K562 (cell line): ENCODE data around the gene SESN2. TPM values are rescaled to one million over a fixed set of nuclear protein-coding genes. Genes with fewer than 3 reads are reported as not detected.
A peak's percentile ranks its signal among the peaks of the same experiment; 100 is the strongest.

ENCODE experiments used
- ATF1 ChIP-seq, 2 experiments: fragments of 450-650 bp in 1 of 2; IDR thresholded peaks; 2 replicates each; pipeline ENCODE4 v1.6.1; 2016; ENCODE audit warnings: missing compliant biosample characterization in 1 of 2, missing genetic modification characterization in 1 of 2
- CAMTA2 ChIP-seq: fragments of 250-450 bp; sonication (Bioruptor Pico); conservative IDR thresholded peaks from 2 replicates; pipeline ENCODE4 v1.5.1; 2022
- HDAC8 ChIP-seq: fragments of 450-650 bp; IDR thresholded peaks from 2 replicates; pipeline ENCODE4 v1.6.1; 2016; ENCODE audit warnings: mild to moderate bottlenecking, missing genetic modification characterization, moderate library complexity, missing compliant biosample characterization
- JUN ChIP-seq, 2 experiments: sonication (generic) in 1 of 2; formaldehyde crosslinking in 1 of 2; IDR thresholded peaks; 2 replicates each; pipeline versions ENCODE4 v1.6.1 to v1.8.0; 2012 to 2022; ENCODE audit warnings: borderline replicate concordance in 2 of 2, mild to moderate bottlenecking in 2 of 2, improper control_type of control experiment in 1 of 2, low read depth in 1 of 2, low read length in 1 of 2, missing genetic modification reagents in 1 of 2
- KDM4B ChIP-seq, 2 experiments: fragments of 450-650 bp in 1 of 2; sonication (generic) in 1 of 2; IDR thresholded peaks; 2 replicates each; pipeline ENCODE4 v1.6.1; 2016 to 2017; ENCODE audit warnings: borderline replicate concordance in 2 of 2, antibody characterized with exemption in 1 of 2, low read depth in 1 of 2, mild to moderate bottlenecking in 1 of 2
- PBX2 ChIP-seq, 2 experiments: IDR thresholded peaks in 1 of 2; conservative IDR thresholded peaks in 1 of 2; 2 replicates each; pipeline ENCODE4 v1.6.1; 2016; ENCODE audit warnings: low read depth in 2 of 2, mild to moderate bottlenecking in 1 of 2, missing compliant biosample characterization in 1 of 2, missing genetic modification characterization in 1 of 2, moderate library complexity in 1 of 2
- POLR3G ChIP-seq: IDR thresholded peaks from 2 replicates; pipeline ENCODE4 v1.6.1; 2011; ENCODE audit not compliant: insufficient read length, insufficient replicate concordance; ENCODE audit errors: extremely low read depth
- PRMT5 ChIP-seq: sonication (generic); formaldehyde crosslinking; IDR thresholded peaks from 2 replicates; pipeline ENCODE4 v1.5.0; 2020; ENCODE audit warnings: missing genetic modification reagents
- RBM17 ChIP-seq: fragments of 200-400 bp; formaldehyde crosslinking; IDR thresholded peaks from 2 replicates; pipeline ENCODE4 v1.6.1; 2017; ENCODE audit warnings: low read depth, mild to moderate bottlenecking, low read length, borderline replicate concordance
- RERE ChIP-seq: sonication (generic); formaldehyde crosslinking; IDR thresholded peaks from 2 replicates; pipeline ENCODE4 v1.8.0; 2023; ENCODE audit warnings: missing genetic modification reagents, mild to moderate bottlenecking, borderline replicate concordance
- SLC30A9 ChIP-seq: fragments of 250-450 bp; sonication (Bioruptor Pico); IDR thresholded peaks from 2 replicates; pipeline ENCODE4 v1.8.0; 2022; ENCODE audit warnings: mild to moderate bottlenecking, moderate library complexity
- THRA ChIP-seq: fragments of 450-650 bp; IDR thresholded peaks from 2 replicates; pipeline ENCODE4 v1.6.1; 2017; ENCODE audit warnings: mild to moderate bottlenecking, moderate library complexity
- ZNF224 ChIP-seq: sonication (generic); formaldehyde crosslinking; IDR thresholded peaks from 2 replicates; pipeline ENCODE4 v1.8.0; 2022; ENCODE audit warnings: mild to moderate bottlenecking, missing genetic modification reagents
- ZNF551 ChIP-seq: fragments of 250-450 bp; sonication (Bioruptor Pico); IDR thresholded peaks from 2 replicates; pipeline ENCODE4 v1.5.0; 2021; ENCODE audit warnings: mild to moderate bottlenecking, moderate library complexity
- polyA plus RNA-seq, 8 experiments: library from polyadenylated mRNA; depleted of rRNA in 4 of 8; stranded (reverse) in 5 of 8; unstranded in 3 of 8; fragments of >200 nt; fragmentation: Nextera tagmentation in 2 of 8; fragmentation: Illumina TruSeq in 1 of 8; extraction: Ambion mirVana in 2 of 8; extraction: Trizol in 1 of 8; gene quantifications; 2 replicates each; pipeline versions ENCODE4 v1.2.1 to v1.2.3, GENCODE V29; 2011 to 2014; ENCODE audit warnings: inconsistent platforms in 1 of 8, missing spikeins in 1 of 8
- total RNA-seq, 7 experiments: library from RNA; depleted of rRNA in 6 of 7; stranded (reverse); fragments of >200 nt in 6 of 7; fragmentation: Illumina TruSeq in 2 of 7; extraction: Trizol in 2 of 7; gene quantifications; 2 replicates each; pipeline versions ENCODE4 v1.2.1 to v1.2.3, GENCODE V29; 2011 to 2021; ENCODE audit warnings: low replicate concordance in 1 of 7

Gene SESN2
- total and polyA plus RNA-seq, 9 of the 15 experiments (the other 6 are each of a cell fraction or from before 2014, with no cell fraction given), result 3.7 to 71.3 (median 16.8) TPM

- TF ChIP-seq PBX2 (CRISPR knock-in tag; IDR thresholded peaks at IDR 0.05; ENCODE audit: low read depth) (no peak), PBX2 (tag; conservative IDR thresholded peaks at IDR 0.05; ENCODE audit: low read depth) (peak; percentile 66), POLR3G (no peak), ZNF551 (no peak), RERE (CRISPR knock-in tag) (no peak), ATF1 (CRISPR knock-in tag; IDR thresholded peaks at IDR 0.05) (peak; percentile 69), ATF1 (tag; IDR thresholded peaks at IDR 0.05) (peak; percentile 93), HDAC8 (tag) (no peak), ZNF224 (CRISPR knock-in tag) (no peak), KDM4B (IDR thresholded peaks at IDR 0.05; ENCODE audit: borderline replicate concordance in 2 of 2, low read depth in 1 of 2) (0 out of 4 replicates have a peak, but pooled peaks of 1 of the 2 experiments have one; percentile 15), THRA (no peak), RBM17 (no peak), JUN (IDR thresholded peaks at IDR 0.05; ENCODE audit: borderline replicate concordance, low read depth, low read length) (no peak), JUN (CRISPR knock-in tag; IDR thresholded peaks at IDR 0.05; ENCODE audit: borderline replicate concordance) (no peak), PRMT5 (no peak), SLC30A9 (CRISPR knock-in tag) (no peak), CAMTA2 (no peak)
These were observed 23.3 kb upstream of the SESN2 start, which contains the start of gene ATP5IF1 (continued) for GRCh38 chr1:28235755-28236655.
